H1 (cell line): ENCODE data around the gene PKIB. TPM values are rescaled to one million over a fixed set of nuclear protein-coding genes. Genes with fewer than 3 reads are reported as not detected.

ENCODE experiments used
- CTCF ChIA-PET: fragments of 300-600 bp; sonication (Branson Sonifier 250); formaldehyde crosslinking; loops from one replicate; lab custom pipeline; 2021; ENCODE audit not compliant: partially characterized antibody; lab: Charles Lee
- POLR2A ChIA-PET: fragments of 300-600 bp; sonication (Branson Sonifier 250); formaldehyde crosslinking; loops from one replicate; lab custom pipeline; 2021; ENCODE audit warnings: inconsistent platforms; ENCODE audit not compliant: partially characterized antibody; lab: Charles Lee
- DNase-seq, 2 experiments: peaks; one replicate each; pipeline versions ENCODE4 v3.0.0 to v3.0.0-alpha.2; 2010 to 2022; ENCODE audit warnings: low spot score in 2 of 2, low read depth in 1 of 2, mixed read lengths in 1 of 2
- FAIRE-seq: peaks from 2 replicates; lab custom pipeline; 2011; peaks lifted over from hg19 to GRCh38; lab: Jason Lieb, UNC
- H2AFZ ChIP-seq: 2 replicates; pipeline ENCODE4 v1.8.1; 2012; ENCODE audit warnings: low read length, inconsistent platforms
- H2AK5ac ChIP-seq: 2 replicates; pipeline ENCODE4 v1.6.1; 2013; ENCODE audit warnings: low read depth, low read length
- H2BK120ac ChIP-seq: replicated peaks from 2 replicates; pipeline ENCODE3; 2013; ENCODE audit warnings: low read depth, low read length, inconsistent platforms
- H2BK12ac ChIP-seq: 2 replicates; pipeline ENCODE4 v1.6.1; 2013; ENCODE audit warnings: low read depth, low read length
- H2BK15ac ChIP-seq: 2 replicates; pipeline ENCODE4 v1.6.1; 2013; ENCODE audit warnings: low read length
- H2BK20ac ChIP-seq: 2 replicates; pipeline ENCODE4 v1.6.1; 2013; ENCODE audit warnings: low read length
- H2BK5ac ChIP-seq: 2 replicates; pipeline ENCODE4 v1.6.1; 2013; ENCODE audit warnings: low read depth, low read length
- H3K14ac ChIP-seq: 2 replicates; pipeline ENCODE4 v1.6.1; 2013; ENCODE audit warnings: inconsistent platforms; ENCODE audit not compliant: insufficient read length
- H3K18ac ChIP-seq: 2 replicates; pipeline ENCODE4 v1.6.1; 2013; ENCODE audit warnings: low read length; ENCODE audit errors: extremely low read depth
- H3K23ac ChIP-seq: 2 replicates; pipeline ENCODE4 v1.6.1; 2013; ENCODE audit warnings: inconsistent platforms; ENCODE audit not compliant: insufficient read length
- H3K23me2 ChIP-seq: 2 replicates; pipeline ENCODE4 v1.6.1; 2013; ENCODE audit warnings: low read depth, low read length
- H3K27ac ChIP-seq: 2 replicates; pipeline ENCODE4 v1.6.1; 2011; ENCODE audit warnings: low read depth, low read length, inconsistent platforms
- H3K27me3 ChIP-seq, 4 experiments: replicated peaks in 1 of 4; 1 replicate in 1 of 4; 2 replicates in 3 of 4; pipeline versions ENCODE4 v1.6.1 to v1.8.1; 2011 to 2013; ENCODE audit warnings: low read length in 3 of 4, mild to moderate bottlenecking in 3 of 4, inconsistent platforms in 2 of 4, mixed read lengths in 2 of 4, moderate library complexity in 1 of 4; ENCODE audit not compliant: control insufficient read depth in 3 of 4, insufficient read depth in 3 of 4; ENCODE audit errors: extremely low read depth in 1 of 4
- H3K36me3 ChIP-seq, 4 experiments: 2 replicates each; pipeline versions ENCODE4 v1.6.1 to v1.8.1; 2011 to 2013; ENCODE audit warnings: mild to moderate bottlenecking in 4 of 4, low read length in 3 of 4, moderate library complexity in 2 of 4, control low read depth in 1 of 4, inconsistent platforms in 1 of 4; ENCODE audit not compliant: insufficient read depth in 4 of 4, control insufficient read depth in 2 of 4
- H3K4ac ChIP-seq: replicated peaks from 2 replicates; pipeline ENCODE3; 2013; ENCODE audit warnings: low read length, low read depth, mixed read lengths, inconsistent platforms; ENCODE audit not compliant: insufficient read length
- H3K4me1 ChIP-seq, 4 experiments: replicated peaks in 1 of 4; 1 replicate in 1 of 4; 2 replicates in 3 of 4; pipeline versions ENCODE4 v1.6.1 to v1.8.1; 2011 to 2013; ENCODE audit warnings: low read length in 3 of 4, inconsistent platforms in 2 of 4, mixed read lengths in 1 of 4; ENCODE audit not compliant: insufficient read depth in 4 of 4, control insufficient read depth in 3 of 4
- H3K4me2 ChIP-seq, 2 experiments: 2 replicates each; pipeline versions ENCODE4 v1.6.1 to v1.8.1; 2011 to 2013; ENCODE audit warnings: low read depth in 2 of 2, low read length in 2 of 2, control low read depth in 1 of 2, inconsistent platforms in 1 of 2, mild to moderate bottlenecking in 1 of 2; ENCODE audit not compliant: insufficient read depth in 1 of 2
- H3K4me3 ChIP-seq, 4 experiments: fragments of 200-600, 300-600 bp in 1 of 4; sonication (generic), shearing (Covaris generic), sonication (Bioruptor Twin) in 1 of 4; 2 replicates each; pipeline versions ENCODE4 v1.5.1 to v1.8.1; 2011 to 2016; ENCODE audit warnings: low read length in 4 of 4, low read depth in 3 of 4, control low read depth in 2 of 4, inconsistent platforms in 2 of 4, mild to moderate bottlenecking in 2 of 4, mixed read lengths in 1 of 4, moderate library complexity in 1 of 4; ENCODE audit not compliant: insufficient read depth in 2 of 4; ENCODE audit errors: extremely low read depth in 1 of 4
- H3K56ac ChIP-seq: replicated peaks from 2 replicates; pipeline ENCODE3; 2013; ENCODE audit warnings: low read depth, mild to moderate bottlenecking, mixed read lengths, low read length, inconsistent platforms; ENCODE audit not compliant: insufficient read length
- H3K79me1 ChIP-seq: 2 replicates; pipeline ENCODE4 v1.6.1; 2013; ENCODE audit warnings: low read depth, low read length, control low read depth
- H3K79me2 ChIP-seq, 2 experiments: 2 replicates each; pipeline versions ENCODE4 v1.6.1 to v1.8.1; 2012 to 2013; ENCODE audit warnings: low read length in 2 of 2, mild to moderate bottlenecking in 2 of 2, inconsistent platforms in 1 of 2; ENCODE audit not compliant: insufficient read depth in 2 of 2, control insufficient read depth in 1 of 2
- H3K9ac ChIP-seq, 4 experiments: replicated peaks in 1 of 4; 1 replicate in 1 of 4; 2 replicates in 3 of 4; pipeline versions ENCODE4 v1.6.1 to v1.8.1; 2011 to 2013; ENCODE audit warnings: low read depth in 3 of 4, low read length in 3 of 4, control low read depth in 2 of 4, mild to moderate bottlenecking in 2 of 4, moderate library complexity in 2 of 4, inconsistent platforms in 1 of 4; ENCODE audit errors: extremely low read depth in 1 of 4
- H3K9me3 ChIP-seq, 2 experiments: 2 replicates each; pipeline versions ENCODE4 v1.6.1 to v1.8.1; 2012 to 2013; ENCODE audit warnings: mild to moderate bottlenecking in 2 of 2, moderate library complexity in 2 of 2, control low read depth in 1 of 2, inconsistent platforms in 1 of 2, low read depth in 1 of 2, low read length in 1 of 2, mixed read lengths in 1 of 2; ENCODE audit not compliant: insufficient read depth in 2 of 2
- H4K20me1 ChIP-seq, 2 experiments: replicated peaks in 1 of 2; 2 replicates each; pipeline versions ENCODE3 to v1.8.1; 2011 to 2013; ENCODE audit warnings: inconsistent platforms in 2 of 2, low read length in 2 of 2, mild to moderate bottlenecking in 1 of 2; ENCODE audit not compliant: insufficient read depth in 2 of 2, control insufficient read depth in 1 of 2
- H4K5ac ChIP-seq: 2 replicates; pipeline ENCODE4 v1.6.1; 2013; ENCODE audit warnings: low read length, low read depth, mixed read lengths, inconsistent platforms; ENCODE audit not compliant: insufficient read length
- H4K8ac ChIP-seq: 2 replicates; pipeline ENCODE4 v1.8.0; 2013; ENCODE audit warnings: mild to moderate bottlenecking, moderate library complexity, low read length, inconsistent platforms; ENCODE audit not compliant: insufficient read depth; ENCODE audit errors: extremely low read depth
- H4K91ac ChIP-seq: replicated peaks from 2 replicates; pipeline ENCODE3; 2013; ENCODE audit warnings: low read length, mixed read lengths, inconsistent platforms; ENCODE audit not compliant: insufficient read length
- BCL11A ChIP-seq, 2 experiments: IDR thresholded peaks; one replicate each; pipeline ENCODE4 v1.6.1; 2011; ENCODE audit warnings: low read depth in 2 of 2, low read length in 2 of 2, mild to moderate bottlenecking in 2 of 2
- CBX8 ChIP-seq: fragments of 300-800, 300-1000 bp; sonication (generic); IDR thresholded peaks from 2 replicates; pipeline ENCODE4 v1.7.1; 2016; ENCODE audit warnings: low read depth, low read length, borderline replicate concordance
- CEBPB ChIP-seq: IDR thresholded peaks from 2 replicates; pipeline ENCODE4 v1.6.1; 2012; ENCODE audit warnings: low read depth, low read length
- EZH2 ChIP-seq: fragments of 200-600 bp; sonication (generic); IDR thresholded peaks from 2 replicates; pipeline ENCODE4 v1.7.1; 2012; ENCODE audit warnings: low read depth, mild to moderate bottlenecking, moderate library complexity, low read length, inconsistent platforms; ENCODE audit not compliant: severe bottlenecking
- POLR2A ChIP-seq, 2 experiments: IDR thresholded peaks; 1 replicate in 1 of 2; 2 replicates in 1 of 2; pipeline ENCODE4 v1.6.1; 2011; ENCODE audit warnings: low read depth in 2 of 2, low read length in 2 of 2, mild to moderate bottlenecking in 2 of 2; ENCODE audit errors: control extremely low read depth in 1 of 2
- SIRT6 ChIP-seq: IDR thresholded peaks from one replicate; pipeline ENCODE4 v1.7.1; 2012; ENCODE audit warnings: low read length, inconsistent platforms
- TBP ChIP-seq: IDR thresholded peaks from 2 replicates; pipeline ENCODE4 v1.6.1; 2011; ENCODE audit warnings: low read depth, low read length, improper control_type of control experiment
- TEAD4 ChIP-seq: IDR thresholded peaks from 2 replicates; pipeline ENCODE4 v1.6.1; 2012; ENCODE audit warnings: low read depth, low read length, inconsistent platforms, mixed read lengths
- WGBS, 2 experiments: shearing (Covaris generic) in 1 of 2; methylation state at CpG; one replicate each; pipeline versions ENCODE4 v1.1.6 to v1.1.7; 2013 to 2015; ENCODE audit warnings: low lambda C conversion rate in 2 of 2, mixed read lengths in 2 of 2, inconsistent platforms in 1 of 2, low coverage in 1 of 2, missing lambda C conversion rate in 1 of 2; ENCODE audit not compliant: insufficient replicate concordance in 2 of 2, insufficient coverage in 1 of 2, insufficient read length in 1 of 2; ENCODE audit errors: extremely low coverage in 1 of 2, missing lambda C conversion rate in 1 of 2; 5-methylcytosine and 5-hydroxymethylcytosine counted together
- long read RNA-seq, 2 experiments: library from RNA in 1 of 2; library from capped mRNA in 1 of 2; stranded (forward); transcript quantifications; one replicate each; pipeline ENCODE4 v2.0.0, GENCODE V29; 2021; ENCODE audit warnings: inconsistent platforms in 1 of 2
- polyA minus RNA-seq, 3 experiments: library from RNA; depleted of rRNA, polyadenylated mRNA; stranded (reverse); fragments of >200 nt; gene quantifications; 1 replicate in 2 of 3; 2 replicates in 1 of 3; pipeline ENCODE4 v1.2.3, GENCODE V29; 2011
- polyA plus RNA-seq, 7 experiments: library from polyadenylated mRNA; depleted of rRNA in 3 of 7; stranded (reverse) in 5 of 7; unstranded in 2 of 7; fragments of >200 nt in 5 of 7; fragments of 200-250 nt in 2 of 7; gene quantifications; 1 replicate in 5 of 7; 2 replicates in 1 of 7; 4 replicates in 1 of 7; pipeline versions ENCODE4 v1.2.1 to v1.2.3, GENCODE V29; 2011 to 2013; ENCODE audit warnings: missing spikeins in 2 of 7, mixed read lengths in 2 of 7
- total RNA-seq: library from RNA; stranded (reverse); fragmentation: NEBNext Ultra II Directional; extraction: Animal tissue kit (Norgen Biotek cat#: 25700); gene quantifications from 2 replicates; pipeline ENCODE4 v1.2.1, GENCODE V29; 2021

Gene PKIB
- 72.0 and 73.3 TPM in 2 replicates for total RNA-seq
- 13.5 and 14.5 TPM in 2 replicates for polyA plus RNA-seq (2011; rRNA removed)
- polyA plus RNA-seq (2011; cell fraction: cytosol; rRNA removed) = 21.8 TPM
- polyA plus RNA-seq (2011; cell fraction: nucleus; rRNA removed) = 4.4 TPM
- 7.3 to 18.3 TPM (median 9.5 TPM) in 4 replicates for polyA plus RNA-seq (2012, experiment 1 of 2)
- polyA plus RNA-seq (2012, experiment 2 of 2) = 4.5 TPM
- 26.0 TPM for polyA plus RNA-seq (2013, experiment 1 of 2)
- polyA plus RNA-seq (2013, experiment 2 of 2) = 24.2 TPM
- polyA minus RNA-seq (2011; rRNA and poly(A)+ RNA removed) = 9.3 and 9.4 TPM in 2 replicates
- polyA minus RNA-seq (2011; cell fraction: cytosol; rRNA and poly(A)+ RNA removed) = 16.9 TPM
- 21.4 TPM for polyA minus RNA-seq (2011; cell fraction: nucleus; rRNA and poly(A)+ RNA removed)
- long read RNA-seq, experiment 1, transcript PKIB-203 (2 exons, 556 nt) = major isoform, 10 of 84 reads
- long read RNA-seq, experiment 1, partial matches to known transcripts = 23 of 84 reads
- long read RNA-seq, experiment 1, other reads (novel, unspliced or antisense) = 51 of 84 reads
- long read RNA-seq, experiment 2, partial matches to known transcripts = 0 of 71 reads
- long read RNA-seq, experiment 2, other reads (novel, unspliced or antisense) = 71 of 71 reads

GRCh38 chr6:122609881-122610689 is at the start of gene PKIB:
PKIB (plus strand) TSS chr6:122610405; CDS start chr6:122717795, 107,390 bp downstream.
- H2AFZ ChIP-seq = peak within 1 kb of the TSS; percentile 92
- H2BK120ac ChIP-seq = no peak within 1 kb of the TSS
- no peak within 1 kb of the TSS for H3K23ac ChIP-seq
- FAIRE-seq = no peak
- no peaks in the 10 kb centered on the region for H3K9me3 ChIP-seq
- no peaks in the 10 kb centered on the region for H3K79me1 ChIP-seq
- peaks cover 0 to 3% of the 10 kb centered on the region in 2 experiments for H4K20me1 ChIP-seq
- H3K23me2 ChIP-seq = peaks cover 13% of the 10 kb centered on the region
- no peaks in the 10 kb centered on the region for H3K36me3 ChIP-seq
- H3K56ac ChIP-seq = no peak within 1 kb of the TSS
- H3K4me2 ChIP-seq = peak within 1 kb of the TSS; percentile 94 to 100
- H3K9ac ChIP-seq = peak within 1 kb of the TSS in 2 of 4 experiments; percentile 31 to 45; a peak in 6 of 7 replicates
- H4K8ac ChIP-seq = 0 out of 2 replicates have a peak within 1 kb of the TSS, but pooled peaks have one; percentile 37
- H3K4me3 ChIP-seq = peak within 1 kb of the TSS; percentile 49 to 81 (median 70); a peak in 7 of 8 replicates
- no peak within 1 kb of the TSS; the same call in 1 of the 2 replicates for H3K18ac ChIP-seq
- DNase-seq = peak; percentile 31 to 86
- no peak within 1 kb of the TSS for H2BK20ac ChIP-seq
- no peak within 1 kb of the TSS for H2BK15ac ChIP-seq
- no peak within 1 kb of the TSS for H2AK5ac ChIP-seq
- H3K14ac ChIP-seq = no peak within 1 kb of the TSS
- peaks cover 0 to 32% (median 20%) of the 10 kb centered on the region in 4 experiments; a peak in 6 of 7 replicates for H3K27me3 ChIP-seq
- CTCF ChIA-PET = interaction anchor here (0.7 to 2.4 kb wide), 7 partner anchors 10 to 228 kb away, joined by 3 to 9 read pairs (median 4); no protein-coding TSS in a partner anchor
- no peak within 1 kb of the TSS for H3K27ac ChIP-seq
- H2BK12ac ChIP-seq = 0 out of 2 replicates have a peak within 1 kb of the TSS, but pooled peaks have one; percentile 39
- peaks cover 0 to 3% (median 0%) of the 10 kb centered on the region in 4 experiments; a peak in 4 of 7 replicates for H3K4me1 ChIP-seq
- WGBS, 2 experiments = 6% methylated on average over 64 of the region's 66 CpGs; no CpG with 5 or more reads in 1 of the 2 experiments
- H3K4ac ChIP-seq = no peak within 1 kb of the TSS
- no peaks in the 10 kb centered on the region for H3K79me2 ChIP-seq
- POLR2A ChIA-PET = interaction anchor here (0.9 kb wide), 1 partner anchor 128 kb away, joined by 3 read pairs; no protein-coding TSS in a partner anchor
- no peak within 1 kb of the TSS for H4K91ac ChIP-seq
- H2BK5ac ChIP-seq = no peak within 1 kb of the TSS
- no peak within 1 kb of the TSS for H4K5ac ChIP-seq
- TF ChIP-seq CBX8 (no peak), TEAD4 (no peak), CEBPB (no peak), TBP (peak; percentile 77; the same call in 1 of the 2 replicates), EZH2 (peak; percentile 34), SIRT6 (no peak), POLR2A (IDR thresholded peaks at IDR 0.05; ENCODE audit: control extremely low read depth in 1 of 2, low read depth in 2 of 2, low read length in 2 of 2) (0 out of 3 replicates have a peak, but pooled peaks of 1 of the 2 experiments have one; percentile 45), BCL11A (IDR thresholded peaks at IDR 0.05; ENCODE audit: low read depth in 2 of 2, low read length in 2 of 2) (no peak)
